ENCODE results near the gene SLC24A3. TPM values are rescaled to one million over a fixed set of nuclear protein-coding genes. Genes with fewer than 3 reads are reported as not detected.

SLC24A3 gene
- total RNA-seq, 3 donors from 2014 or later: 4.3 to 34.9 (median 5.7) TPM

GRCh38 chr20:19527509-19527908, 315.1 kb downstream of the SLC24A3 start:
- no peak for ATAC-seq
- intact Hi-C loops (cut with DNase I, micrococcal nuclease): no loop called here
- no peak for DNase-seq
- Histone ChIP-seq H3K4me1 (ENCODE audit: low read depth) (no peaks in the 10 kb centered on the region), H3K36me3 (ENCODE audit: low read depth) (no peaks in the 10 kb centered on the region), H3K4me3 (no peak overlapping the region), H3K9me3 (no peaks in the 10 kb centered on the region)
- TF ChIP-seq, protein P1, sequence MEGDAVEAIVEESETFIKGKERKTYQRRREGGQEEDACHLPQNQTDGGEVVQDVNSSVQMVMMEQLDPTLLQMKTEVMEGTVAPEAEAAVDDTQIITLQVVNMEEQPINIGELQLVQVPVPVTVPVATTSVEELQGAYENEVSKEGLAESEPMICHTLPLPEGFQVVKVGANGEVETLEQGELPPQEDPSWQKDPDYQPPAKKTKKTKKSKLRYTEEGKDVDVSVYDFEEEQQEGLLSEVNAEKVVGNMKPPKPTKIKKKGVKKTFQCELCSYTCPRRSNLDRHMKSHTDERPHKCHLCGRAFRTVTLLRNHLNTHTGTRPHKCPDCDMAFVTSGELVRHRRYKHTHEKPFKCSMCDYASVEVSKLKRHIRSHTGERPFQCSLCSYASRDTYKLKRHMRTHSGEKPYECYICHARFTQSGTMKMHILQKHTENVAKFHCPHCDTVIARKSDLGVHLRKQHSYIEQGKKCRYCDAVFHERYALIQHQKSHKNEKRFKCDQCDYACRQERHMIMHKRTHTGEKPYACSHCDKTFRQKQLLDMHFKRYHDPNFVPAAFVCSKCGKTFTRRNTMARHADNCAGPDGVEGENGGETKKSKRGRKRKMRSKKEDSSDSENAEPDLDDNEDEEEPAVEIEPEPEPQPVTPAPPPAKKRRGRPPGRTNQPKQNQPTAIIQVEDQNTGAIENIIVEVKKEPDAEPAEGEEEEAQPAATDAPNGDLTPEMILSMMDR (IDR thresholded peaks at IDR 0.05): no peak

DNA sequence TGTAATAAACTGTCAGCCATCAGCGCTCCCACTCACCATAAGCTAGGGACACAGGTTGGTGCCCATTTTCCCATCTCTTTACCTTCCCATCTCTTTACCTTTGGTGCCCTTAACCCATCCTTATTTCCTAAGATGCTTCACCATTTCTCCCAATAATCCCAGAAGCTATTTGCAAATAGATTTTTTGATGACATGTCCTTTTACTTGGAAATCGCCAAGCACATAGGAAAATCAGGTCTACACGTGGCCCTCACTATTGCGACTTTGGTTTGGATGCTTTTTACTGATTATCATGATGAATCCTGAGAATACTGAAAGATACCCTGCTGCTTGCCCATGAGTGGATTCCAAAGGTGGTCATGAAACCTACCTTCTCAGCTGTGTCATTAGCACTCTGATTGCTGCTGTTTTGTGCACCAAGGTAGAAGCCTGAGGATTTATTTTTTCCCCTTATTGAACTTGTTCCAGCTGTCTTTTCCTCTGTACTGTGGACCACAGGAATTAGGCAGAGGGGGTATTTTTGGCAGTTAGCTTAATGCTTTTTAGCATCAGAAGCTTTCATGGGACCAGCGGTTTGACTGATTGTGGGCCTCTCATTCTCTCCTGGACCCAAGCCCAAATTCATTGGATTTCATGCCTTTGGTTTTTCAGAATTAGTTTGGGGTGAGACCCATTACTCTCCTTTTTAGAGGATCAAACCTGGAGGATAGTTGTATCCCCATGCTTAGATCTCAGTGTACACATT, 316.0 kb downstream of the SLC24A3 start:
- ATAC-seq: no peak
- no peak overlapping the region for H3K4me3 ChIP-seq
- no peaks in the 10 kb centered on the region for H3K36me3 ChIP-seq (ENCODE audit: low read depth)
- H3K9me3 ChIP-seq: no peaks in the 10 kb centered on the region
- no peak for DNase-seq
- intact Hi-C loops (cut with DNase I, micrococcal nuclease): no loop called here
- no peaks in the 10 kb centered on the region for H3K4me1 ChIP-seq (ENCODE audit: low read depth)
- TF ChIP-seq, protein P1 (IDR thresholded peaks at IDR 0.05): no peak

- TF ChIP-seq, protein P1 (IDR thresholded peaks at IDR 0.05): no peak
- intact Hi-C loops (cut with DNase I, micrococcal nuclease): no loop called here
- Histone ChIP-seq H3K36me3 (ENCODE audit: low read depth) (no peaks in the 10 kb centered on the region), H3K4me1 (ENCODE audit: low read depth) (no peaks in the 10 kb centered on the region), H3K4me3 (no peak overlapping the region), H3K9me3 (no peaks in the 10 kb centered on the region)
- ATAC-seq: no peak
- DNase-seq: no peak
These were observed 317.6 kb downstream of the SLC24A3 start for GRCh38 chr20:19530006-19530405.

GRCh38 chr20:19531446-19531845, 319.0 kb downstream of the SLC24A3 start:
- H3K36me3 ChIP-seq (ENCODE audit: low read depth): no peaks in the 10 kb centered on the region
- no peak for ATAC-seq
- H3K4me3 ChIP-seq: no peak overlapping the region
- TF ChIP-seq, protein P1 (IDR thresholded peaks at IDR 0.05): no peak
- H3K4me1 ChIP-seq (ENCODE audit: low read depth): no peaks in the 10 kb centered on the region
- intact Hi-C loops (cut with DNase I, micrococcal nuclease): no loop called here
- DNase-seq: no peak
- H3K9me3 ChIP-seq: no peaks in the 10 kb centered on the region

- Histone ChIP-seq H3K36me3 (ENCODE audit: low read depth) (no peaks in the 10 kb centered on the region), H3K4me3 (no peak overlapping the region), H3K4me1 (ENCODE audit: low read depth) (no peaks in the 10 kb centered on the region), H3K9me3 (no peaks in the 10 kb centered on the region)
- DNase-seq: no peak
- TF ChIP-seq, protein P1 (IDR thresholded peaks at IDR 0.05): no peak
- intact Hi-C loops (cut with DNase I, micrococcal nuclease): no loop called here
- no peak for ATAC-seq
These were observed 326.1 kb downstream of the SLC24A3 start for GRCh38 chr20:19538556-19538955.
